K562 (cell line): ENCODE measurements around the gene E2F2.

Experiments
- CEBPB ChIP-seq: fragments of 450-650 bp; IDR thresholded peaks from 2 replicates; pipeline ENCODE4 v1.6.1; 2016; ENCODE audit warnings: missing genetic modification characterization, missing compliant biosample characterization
- TF ChIP-seq, protein P1 (sequence below): sonication (generic); formaldehyde crosslinking; IDR thresholded peaks from 2 replicates; pipeline ENCODE4 v1.8.0; 2022; ENCODE audit warnings: mild to moderate bottlenecking, missing genetic modification reagents

DNA sequence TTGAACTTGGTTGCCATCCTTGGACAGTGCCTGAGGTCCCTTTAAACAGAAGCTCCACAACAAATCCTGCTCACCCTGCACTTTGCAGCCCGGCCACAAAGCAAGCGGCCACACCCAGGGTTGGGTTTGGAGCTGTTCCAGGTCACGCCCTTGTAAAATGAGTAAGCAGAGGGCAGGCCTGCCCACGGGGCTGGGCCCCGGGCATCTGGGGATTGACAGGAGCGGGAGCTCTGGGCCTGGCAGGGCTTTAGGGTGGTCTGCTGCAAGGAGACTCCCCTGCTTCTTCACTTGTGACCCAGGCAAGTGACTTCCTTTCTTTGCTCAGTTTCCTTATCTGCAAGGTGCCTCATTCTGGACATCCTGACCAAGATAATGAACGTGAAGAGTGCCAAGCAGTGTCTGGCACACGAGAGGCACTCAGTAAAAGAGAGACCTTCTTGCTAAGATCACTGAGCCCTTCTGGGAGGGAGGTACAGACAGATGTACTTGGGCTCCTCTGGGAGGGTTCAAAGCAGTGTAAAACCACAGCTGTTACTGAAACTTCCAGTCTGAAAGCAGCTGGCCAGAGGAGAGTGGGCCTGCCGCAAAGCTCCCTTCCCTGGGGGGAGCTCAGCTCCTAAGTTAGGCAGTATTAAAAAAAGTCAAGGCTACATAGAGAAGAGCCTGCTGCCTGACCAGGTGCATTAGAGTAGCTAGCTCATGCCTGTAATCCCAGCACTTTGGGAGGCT lies 2.6 kb downstream of the E2F2 start:
- TF ChIP-seq CEBPB (tag): no peak
- TF ChIP-seq, protein P1, sequence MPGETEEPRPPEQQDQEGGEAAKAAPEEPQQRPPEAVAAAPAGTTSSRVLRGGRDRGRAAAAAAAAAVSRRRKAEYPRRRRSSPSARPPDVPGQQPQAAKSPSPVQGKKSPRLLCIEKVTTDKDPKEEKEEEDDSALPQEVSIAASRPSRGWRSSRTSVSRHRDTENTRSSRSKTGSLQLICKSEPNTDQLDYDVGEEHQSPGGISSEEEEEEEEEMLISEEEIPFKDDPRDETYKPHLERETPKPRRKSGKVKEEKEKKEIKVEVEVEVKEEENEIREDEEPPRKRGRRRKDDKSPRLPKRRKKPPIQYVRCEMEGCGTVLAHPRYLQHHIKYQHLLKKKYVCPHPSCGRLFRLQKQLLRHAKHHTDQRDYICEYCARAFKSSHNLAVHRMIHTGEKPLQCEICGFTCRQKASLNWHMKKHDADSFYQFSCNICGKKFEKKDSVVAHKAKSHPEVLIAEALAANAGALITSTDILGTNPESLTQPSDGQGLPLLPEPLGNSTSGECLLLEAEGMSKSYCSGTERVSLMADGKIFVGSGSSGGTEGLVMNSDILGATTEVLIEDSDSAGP (CRISPR knock-in tag): peak; percentile 85
